CD4-positive, alpha-beta T cell (primary cell): ENCODE data around the gene MAN1B1. TPM values are rescaled to one million over a fixed set of nuclear protein-coding genes. Genes with fewer than 3 reads are reported as not detected.

Experiments used
- ATAC-seq: fragments of 200-7000 bp; cut with Tn5 transposase; one replicate; pipeline ENCODE4 v1.10.0; 2022; ENCODE audit warnings: mild to moderate bottlenecking; ENCODE audit not compliant: poor library complexity
- CTCF ChIA-PET: fragments of 350-600 bp; sonication (Branson Sonifier 250); formaldehyde crosslinking; loops from one replicate; lab custom pipeline; 2021; ENCODE audit warnings: antibody characterized with exemption, inconsistent platforms; lab: Charles Lee
- POLR2A ChIA-PET: fragments of 350-600 bp; sonication (Branson Sonifier 250); formaldehyde crosslinking; loops from one replicate; lab custom pipeline; 2021; ENCODE audit warnings: antibody characterized with exemption, inconsistent platforms; lab: Charles Lee
- DNase-seq, 14 experiments: peaks; one replicate each; pipeline ENCODE4 v3.0.0-alpha.2; 2013 to 2020; ENCODE audit warnings: mixed read lengths in 2 of 14
- H3K27ac ChIP-seq, 2 donors: one replicate each; pipeline versions ENCODE4 v1.5.1 to v1.7.0; 2013; ENCODE audit warnings: low read length in 2 of 2, low read depth in 1 of 2, mild to moderate bottlenecking in 1 of 2
- H3K27me3 ChIP-seq, 2 experiments: 1 replicate in 1 of 2; 2 replicates in 1 of 2; pipeline versions ENCODE4 v1.6.1 to v1.7.0; 2013; ENCODE audit warnings: low read length in 2 of 2, control low read depth in 1 of 2, mild to moderate bottlenecking in 1 of 2, moderate library complexity in 1 of 2; ENCODE audit not compliant: insufficient read depth in 2 of 2, control insufficient read depth in 1 of 2
- H3K36me3 ChIP-seq: one replicate; pipeline ENCODE4 v1.6.1; 2013; ENCODE audit warnings: low read length, control low read depth; ENCODE audit not compliant: insufficient read depth
- H3K4me1 ChIP-seq: one replicate; pipeline ENCODE4 v1.6.1; 2013; ENCODE audit warnings: low read length, control low read depth; ENCODE audit not compliant: insufficient read depth
- H3K4me3 ChIP-seq: one replicate; pipeline ENCODE4 v1.5.1; 2013; ENCODE audit warnings: mild to moderate bottlenecking, low read length, moderate library complexity
- H3K9me3 ChIP-seq, 2 experiments: 1 replicate in 1 of 2; 2 replicates in 1 of 2; pipeline versions ENCODE4 v1.6.1 to v1.7.0; 2013; ENCODE audit warnings: low read length in 2 of 2, mild to moderate bottlenecking in 2 of 2, control low read depth in 1 of 2, moderate library complexity in 1 of 2; ENCODE audit not compliant: control insufficient read depth in 1 of 2, insufficient read depth in 1 of 2
- H3K27ac Mint-ChIP-seq: one replicate; pipeline ENCODE4 v1.8.0; 2020; ENCODE audit warnings: mixed read lengths
- H3K27me3 Mint-ChIP-seq: one replicate; pipeline ENCODE4 v1.8.0; 2021; ENCODE audit warnings: mixed read lengths
- H3K36me3 Mint-ChIP-seq: one replicate; pipeline ENCODE4 v1.8.0; 2021; ENCODE audit warnings: low read depth, mixed read lengths
- H3K4me1 Mint-ChIP-seq: one replicate; pipeline ENCODE4 v1.8.0; 2021; ENCODE audit warnings: low read depth, mixed read lengths
- H3K4me3 Mint-ChIP-seq: one replicate; pipeline ENCODE4 v1.8.0; 2020; ENCODE audit warnings: mild to moderate bottlenecking, mixed read lengths
- H3K9me3 Mint-ChIP-seq: one replicate; pipeline ENCODE4 v1.8.0; 2020; ENCODE audit warnings: mixed read lengths
- CTCF ChIP-seq: fragments of 200-600 bp; IDR thresholded peaks from one replicate; pipeline ENCODE4 v1.8.0; 2022; ENCODE audit warnings: antibody characterized with exemption, mild to moderate bottlenecking
- intact Hi-C, 2 experiments: fragments of 100-400 bp; cut with DNase I in 1 of 2; cut with micrococcal nuclease in 1 of 2; formaldehyde crosslinking; loops; one replicate each; pipeline versions ENCODE4 v1.15.1 to v1.9.0; 2023 to 2025; cut with DNase I, micrococcal nuclease
- total RNA-seq, 174 experiments: library from RNA in 2 of 174; stranded (reverse) in 2 of 174; gene quantifications; one replicate each; pipeline ENCODE4 v1.2.3 and lab custom pipeline; 2021 to 2026

Gene MAN1B1
- total RNA-seq, 2 experiments from 2014 or later = 60.9 to 66.9 TPM

GRCh38 chr9:137068539-137069507, 18.0 kb upstream of the MAN1B1 start:
- Histone ChIP-seq H3K4me3 (no peak overlapping the region), H3K4me1 (peaks cover 35% of the 10 kb centered on the region), H3K27me3 (peaks cover 0 to 8% of the 10 kb centered on the region in 2 experiments), H3K9me3 (no peaks in the 10 kb centered on the region), H3K36me3 (no peaks in the 10 kb centered on the region), H3K27ac (no peak overlapping the region)
- DNase-seq (no peak), ATAC-seq (no peak)
- Mint-ChIP-seq H3K27ac (no peak overlapping the region), H3K4me3 (peak overlapping the region; percentile 54), H3K4me1 (peaks cover 16% of the 10 kb centered on the region), H3K9me3 (no peaks in the 10 kb centered on the region), H3K36me3 (no peaks in the 10 kb centered on the region), H3K27me3 (peaks cover 4% of the 10 kb centered on the region)
- ChIA-PET CTCF (interaction anchor here (1.3 to 3.6 kb wide), 6 partner anchors 9 to 159 kb away, joined by 4 to 38 read pairs (median 13); partner anchors contain the start of genes ABCA2, NPDC1 and RNF224), POLR2A (interaction anchor here (0.9 to 5.2 kb wide), 5 partner anchors 9 to 172 kb away, joined by 3 to 62 read pairs (median 10); partner anchors contain the start of genes MAN1B1 and TUBB4B)
- intact Hi-C loops = loop anchor here in 1 of 2 experiments (10.0 kb wide), 1 partner anchor 284 kb away; no protein-coding TSS in a partner anchor
- TF ChIP-seq CTCF = no peak

GRCh38 chr9:137069508-137070091, 17.2 kb upstream of the MAN1B1 start:
- Mint-ChIP-seq H3K4me3 (peak overlapping the region; percentile 30), H3K27me3 (peaks cover 4% of the 10 kb centered on the region), H3K36me3 (no peaks in the 10 kb centered on the region), H3K4me1 (peaks cover 16% of the 10 kb centered on the region), H3K9me3 (no peaks in the 10 kb centered on the region), H3K27ac (no peak overlapping the region)
- no peak overlapping the region for H3K4me3 ChIP-seq
- ChIA-PET POLR2A (interaction anchor here (0.8 to 5.2 kb wide), 8 partner anchors 17 to 342 kb away, joined by 3 to 62 read pairs (median 4); partner anchors contain the start of genes MAN1B1 and TUBB4B), CTCF (interaction anchor here (0.7 to 2.8 kb wide), 5 partner anchors 23 to 167 kb away, joined by 3 to 15 read pairs (median 4); partner anchors contain the start of gene NPDC1)
- no peaks in the 10 kb centered on the region for H3K9me3 ChIP-seq
- H3K27ac ChIP-seq = no peak overlapping the region
- no peak for TF ChIP-seq CTCF
- DNase-seq (peak in 1 of 14 experiments; percentile 34), ATAC-seq (no peak)
- H3K4me1 ChIP-seq = peaks cover 28% of the 10 kb centered on the region
- H3K27me3 ChIP-seq = peaks cover 0 to 8% of the 10 kb centered on the region in 2 experiments
- H3K36me3 ChIP-seq = no peaks in the 10 kb centered on the region
- intact Hi-C loops = loop anchor here in 1 of 2 experiments (2.0 to 10.0 kb wide), 2 partner anchors 17 to 285 kb away; partner anchors contain the start of gene MAN1B1
